Stimulated activated naive CD8-positive, alpha-beta T cell treated with anti-CD3 and anti-CD28 coated beads, Interleukin-15, amount 100 ng/mL, for 72 hours (primary cell): Measurements from ENCODE around the gene WDPCP.
A peak's percentile ranks its signal among the peaks of the same experiment; 100 is the strongest.
"Not testable (repeated sequence)": the region's sequence is repeated elsewhere in the genome, so short reads cannot be mapped to it uniquely, and the experiment has no call there.

ENCODE experiments used
- ATAC-seq: fragments of 150-1000 bp; cut with Tn5 transposase; 2 replicates; pipeline ENCODE4 v1.10.0; 2021; ENCODE audit warnings: mild to moderate bottlenecking, moderate library complexity
- DNase-seq, 2 donors: peaks; one replicate each; pipeline ENCODE4 v3.0.0; 2021 to 2022
- H3K27ac Mint-ChIP-seq, 2 donors: one replicate each; pipeline ENCODE4 v1.8.0; 2022; ENCODE audit warnings: mild to moderate bottlenecking in 2 of 2, mixed read lengths in 2 of 2, moderate library complexity in 2 of 2
- H3K27me3 Mint-ChIP-seq: one replicate; pipeline ENCODE4 v1.8.0; 2022; ENCODE audit warnings: mixed read lengths
- H3K4me1 Mint-ChIP-seq: one replicate; pipeline ENCODE4 v1.8.0; 2022; ENCODE audit warnings: mild to moderate bottlenecking, mixed read lengths
- H3K4me3 Mint-ChIP-seq, 2 donors: one replicate each; pipeline ENCODE4 v1.8.0; 2022; ENCODE audit warnings: mild to moderate bottlenecking in 2 of 2, mixed read lengths in 2 of 2, moderate library complexity in 1 of 2
- H3K9me3 Mint-ChIP-seq, 2 donors: one replicate each; pipeline ENCODE4 v1.8.0; 2022; ENCODE audit warnings: mixed read lengths in 2 of 2

Gene WDPCP

GRCh38 chr2:63573026-63573425 lies 15.3 kb downstream of the WDPCP start:
- not testable (repeated sequence) for H3K27me3 Mint-ChIP-seq, ATAC-seq, H3K27ac Mint-ChIP-seq, H3K4me3 Mint-ChIP-seq, H3K4me1 Mint-ChIP-seq, DNase-seq
- H3K9me3 Mint-ChIP-seq = peaks cover 18 to 23% of the 10 kb centered on the region in 2 donors

GRCh38 chr2:63572001-63572400 lies 16.3 kb downstream of the WDPCP start:
- Mint-ChIP-seq H3K27ac (peak overlapping the region in 1 of 2 donors; percentile 16), H3K9me3 (peaks cover 20 to 32% of the 10 kb centered on the region in 2 donors), H3K4me1 (no peaks in the 10 kb centered on the region), H3K27me3 (no peaks in the 10 kb centered on the region), H3K4me3 (no peak overlapping the region)
- DNase-seq = no peak
- ATAC-seq = no peak

GRCh38 chr2:63571291-63571690 lies 17.0 kb downstream of the WDPCP start:
- no peak for DNase-seq
- Mint-ChIP-seq H3K27me3 (no peaks in the 10 kb centered on the region), H3K27ac (no peak overlapping the region), H3K4me1 (no peaks in the 10 kb centered on the region), H3K4me3 (no peak overlapping the region), H3K9me3 (peaks cover 23 to 39% of the 10 kb centered on the region in 2 donors)
- no peak for ATAC-seq

GRCh38 chr2:63569740-63570139 lies 18.5 kb downstream of the WDPCP start:
- H3K27ac Mint-ChIP-seq = no peak overlapping the region
- no peak for DNase-seq
- peaks cover 26 to 46% of the 10 kb centered on the region in 2 donors for H3K9me3 Mint-ChIP-seq
- H3K4me1 Mint-ChIP-seq = no peaks in the 10 kb centered on the region
- no peak overlapping the region for H3K4me3 Mint-ChIP-seq
- ATAC-seq = no peak
- H3K27me3 Mint-ChIP-seq = no peaks in the 10 kb centered on the region

GRCh38 chr2:63562751-63563150 lies 25.5 kb downstream of the WDPCP start:
- DNase-seq = no peak
- Mint-ChIP-seq H3K4me1 (peaks cover 6% of the 10 kb centered on the region), H3K27me3 (no peaks in the 10 kb centered on the region), H3K4me3 (no peak overlapping the region), H3K27ac (no peak overlapping the region), H3K9me3 (peaks cover 10 to 49% of the 10 kb centered on the region in 2 donors)
- no peak for ATAC-seq

GRCh38 chr2:63558922-63559321 lies 29.4 kb downstream of the WDPCP start:
- not testable (repeated sequence) for H3K27me3 Mint-ChIP-seq, ATAC-seq, DNase-seq, H3K4me3 Mint-ChIP-seq, H3K27ac Mint-ChIP-seq
- peaks cover 15% of the 10 kb centered on the region for H3K4me1 Mint-ChIP-seq
- peaks cover 10 to 51% of the 10 kb centered on the region in 2 donors for H3K9me3 Mint-ChIP-seq

- not testable (repeated sequence) for ATAC-seq, DNase-seq, H3K27me3 Mint-ChIP-seq
- peaks cover 10 to 51% of the 10 kb centered on the region in 2 donors for H3K9me3 Mint-ChIP-seq
- peak overlapping the region in 1 of 2 donors; percentile 64 for H3K27ac Mint-ChIP-seq
- H3K4me3 Mint-ChIP-seq = peak overlapping the region in 1 of 2 donors; percentile 23
- peaks cover 15% of the 10 kb centered on the region for H3K4me1 Mint-ChIP-seq
Observed at GRCh38 chr2:63557819-63558218, 30.5 kb downstream of the WDPCP start.

GRCh38 chr2:63555931-63556330 lies 32.3 kb downstream of the WDPCP start:
- ATAC-seq (no peak), DNase-seq (no peak)
- peaks cover 14 to 51% of the 10 kb centered on the region in 2 donors for H3K9me3 Mint-ChIP-seq
- no peak overlapping the region for H3K4me3 Mint-ChIP-seq
- no peak overlapping the region for H3K27ac Mint-ChIP-seq
- no peaks in the 10 kb centered on the region for H3K27me3 Mint-ChIP-seq
- peaks cover 15% of the 10 kb centered on the region for H3K4me1 Mint-ChIP-seq

GRCh38 chr2:63555299-63555698 lies 33.0 kb downstream of the WDPCP start:
- H3K4me1 Mint-ChIP-seq = peaks cover 19% of the 10 kb centered on the region
- ATAC-seq = no peak
- no peak overlapping the region for H3K4me3 Mint-ChIP-seq
- no peak for DNase-seq
- no peaks in the 10 kb centered on the region for H3K27me3 Mint-ChIP-seq
- peaks cover 14 to 45% of the 10 kb centered on the region in 2 donors for H3K9me3 Mint-ChIP-seq
- H3K27ac Mint-ChIP-seq = no peak overlapping the region

- H3K4me1 Mint-ChIP-seq = peaks cover 19% of the 10 kb centered on the region
- H3K27ac Mint-ChIP-seq = no peak overlapping the region
- peaks cover 13 to 26% of the 10 kb centered on the region in 2 donors for H3K9me3 Mint-ChIP-seq
- H3K4me3 Mint-ChIP-seq = no peak overlapping the region
- H3K27me3 Mint-ChIP-seq = no peaks in the 10 kb centered on the region
- no peak for DNase-seq
- ATAC-seq = no peak
Observed at GRCh38 chr2:63553049-63553448, 35.2 kb downstream of the WDPCP start.

GRCh38 chr2:63545023-63545422 lies 43.3 kb downstream of the WDPCP start:
- ATAC-seq (no peak), DNase-seq (no peak)
- Mint-ChIP-seq H3K9me3 (no peaks in the 10 kb centered on the region), H3K27me3 (no peaks in the 10 kb centered on the region), H3K27ac (no peak overlapping the region), H3K4me3 (no peak overlapping the region), H3K4me1 (peaks cover under 1% of the 10 kb centered on the region)

- Mint-ChIP-seq H3K27ac (no peak overlapping the region), H3K27me3 (no peaks in the 10 kb centered on the region), H3K9me3 (no peaks in the 10 kb centered on the region), H3K4me3 (no peak overlapping the region), H3K4me1 (no peaks in the 10 kb centered on the region)
- DNase-seq (no peak), ATAC-seq (no peak)
Observed at GRCh38 chr2:63544017-63544627, 44.2 kb downstream of the WDPCP start.

- peaks cover 8% of the 10 kb centered on the region in 2 donors for H3K9me3 Mint-ChIP-seq
- H3K27me3 Mint-ChIP-seq = no peaks in the 10 kb centered on the region
- DNase-seq (no peak), ATAC-seq (no peak)
- no peak overlapping the region for H3K4me3 Mint-ChIP-seq
- no peak overlapping the region for H3K27ac Mint-ChIP-seq
- H3K4me1 Mint-ChIP-seq = no peaks in the 10 kb centered on the region
Observed at GRCh38 chr2:63539416-63540162, 48.7 kb downstream of the WDPCP start.

- Mint-ChIP-seq H3K27me3 (no peaks in the 10 kb centered on the region), H3K9me3 (peaks cover 8 to 13% of the 10 kb centered on the region in 2 donors), H3K4me1 (no peaks in the 10 kb centered on the region), H3K27ac (no peak overlapping the region), H3K4me3 (no peak overlapping the region)
- ATAC-seq (no peak), DNase-seq (no peak)
Observed at GRCh38 chr2:63538390-63538789, 49.9 kb downstream of the WDPCP start.

GRCh38 chr2:63537306-63537705 lies 51.0 kb downstream of the WDPCP start:
- ATAC-seq (no peak), DNase-seq (no peak)
- Mint-ChIP-seq H3K4me3 (no peak overlapping the region), H3K4me1 (no peaks in the 10 kb centered on the region), H3K27ac (no peak overlapping the region), H3K9me3 (peaks cover 8 to 18% of the 10 kb centered on the region in 2 donors), H3K27me3 (no peaks in the 10 kb centered on the region)

- no peak for ATAC-seq
- no peaks in the 10 kb centered on the region for H3K27me3 Mint-ChIP-seq
- H3K27ac Mint-ChIP-seq = no peak overlapping the region
- no peak for DNase-seq
- no peaks in the 10 kb centered on the region for H3K4me1 Mint-ChIP-seq
- H3K4me3 Mint-ChIP-seq = no peak overlapping the region
- H3K9me3 Mint-ChIP-seq = peaks cover 18 to 27% of the 10 kb centered on the region in 2 donors
Observed at GRCh38 chr2:63530704-63531279, 57.5 kb downstream of the WDPCP start.
